H1 (cell line): Measurements from ENCODE around the gene NCCRP1. TPM values are rescaled to one million over a fixed set of nuclear protein-coding genes. Genes with fewer than 3 reads are reported as not detected.
A peak's percentile ranks its signal among the peaks of the same experiment; 100 is the strongest.

ENCODE experiments used
- CTCF ChIA-PET: fragments of 300-600 bp; sonication (Branson Sonifier 250); formaldehyde crosslinking; loops from one replicate; lab custom pipeline; 2021; ENCODE audit not compliant: partially characterized antibody; lab: Charles Lee
- POLR2A ChIA-PET: fragments of 300-600 bp; sonication (Branson Sonifier 250); formaldehyde crosslinking; loops from one replicate; lab custom pipeline; 2021; ENCODE audit warnings: inconsistent platforms; ENCODE audit not compliant: partially characterized antibody; lab: Charles Lee
- DNase-seq, 2 experiments: peaks; one replicate each; pipeline versions ENCODE4 v3.0.0 to v3.0.0-alpha.2; 2010 to 2022; ENCODE audit warnings: low spot score in 2 of 2, low read depth in 1 of 2, mixed read lengths in 1 of 2
- FAIRE-seq: peaks from 2 replicates; lab custom pipeline; 2011; peaks lifted over from hg19 to GRCh38; lab: Jason Lieb, UNC
- H2AFZ ChIP-seq: 2 replicates; pipeline ENCODE4 v1.8.1; 2012; ENCODE audit warnings: low read length, inconsistent platforms
- H2AK5ac ChIP-seq: 2 replicates; pipeline ENCODE4 v1.6.1; 2013; ENCODE audit warnings: low read depth, low read length
- H2BK120ac ChIP-seq: replicated peaks from 2 replicates; pipeline ENCODE3; 2013; ENCODE audit warnings: low read depth, low read length, inconsistent platforms
- H2BK12ac ChIP-seq: 2 replicates; pipeline ENCODE4 v1.6.1; 2013; ENCODE audit warnings: low read depth, low read length
- H2BK15ac ChIP-seq: 2 replicates; pipeline ENCODE4 v1.6.1; 2013; ENCODE audit warnings: low read length
- H2BK20ac ChIP-seq: 2 replicates; pipeline ENCODE4 v1.6.1; 2013; ENCODE audit warnings: low read length
- H2BK5ac ChIP-seq: 2 replicates; pipeline ENCODE4 v1.6.1; 2013; ENCODE audit warnings: low read depth, low read length
- H3K14ac ChIP-seq: 2 replicates; pipeline ENCODE4 v1.6.1; 2013; ENCODE audit warnings: inconsistent platforms; ENCODE audit not compliant: insufficient read length
- H3K18ac ChIP-seq: 2 replicates; pipeline ENCODE4 v1.6.1; 2013; ENCODE audit warnings: low read length; ENCODE audit errors: extremely low read depth
- H3K23ac ChIP-seq: 2 replicates; pipeline ENCODE4 v1.6.1; 2013; ENCODE audit warnings: inconsistent platforms; ENCODE audit not compliant: insufficient read length
- H3K23me2 ChIP-seq: 2 replicates; pipeline ENCODE4 v1.6.1; 2013; ENCODE audit warnings: low read depth, low read length
- H3K27ac ChIP-seq: 2 replicates; pipeline ENCODE4 v1.6.1; 2011; ENCODE audit warnings: low read depth, low read length, inconsistent platforms
- H3K27me3 ChIP-seq, 4 experiments: replicated peaks in 1 of 4; 1 replicate in 1 of 4; 2 replicates in 3 of 4; pipeline versions ENCODE4 v1.6.1 to v1.8.1; 2011 to 2013; ENCODE audit warnings: low read length in 3 of 4, mild to moderate bottlenecking in 3 of 4, inconsistent platforms in 2 of 4, mixed read lengths in 2 of 4, moderate library complexity in 1 of 4; ENCODE audit not compliant: control insufficient read depth in 3 of 4, insufficient read depth in 3 of 4; ENCODE audit errors: extremely low read depth in 1 of 4
- H3K36me3 ChIP-seq, 4 experiments: 2 replicates each; pipeline versions ENCODE4 v1.6.1 to v1.8.1; 2011 to 2013; ENCODE audit warnings: mild to moderate bottlenecking in 4 of 4, low read length in 3 of 4, moderate library complexity in 2 of 4, control low read depth in 1 of 4, inconsistent platforms in 1 of 4; ENCODE audit not compliant: insufficient read depth in 4 of 4, control insufficient read depth in 2 of 4
- H3K4ac ChIP-seq: replicated peaks from 2 replicates; pipeline ENCODE3; 2013; ENCODE audit warnings: low read length, low read depth, mixed read lengths, inconsistent platforms; ENCODE audit not compliant: insufficient read length
- H3K4me1 ChIP-seq, 4 experiments: replicated peaks in 1 of 4; 1 replicate in 1 of 4; 2 replicates in 3 of 4; pipeline versions ENCODE4 v1.6.1 to v1.8.1; 2011 to 2013; ENCODE audit warnings: low read length in 3 of 4, inconsistent platforms in 2 of 4, mixed read lengths in 1 of 4; ENCODE audit not compliant: insufficient read depth in 4 of 4, control insufficient read depth in 3 of 4
- H3K4me2 ChIP-seq, 2 experiments: 2 replicates each; pipeline versions ENCODE4 v1.6.1 to v1.8.1; 2011 to 2013; ENCODE audit warnings: low read depth in 2 of 2, low read length in 2 of 2, control low read depth in 1 of 2, inconsistent platforms in 1 of 2, mild to moderate bottlenecking in 1 of 2; ENCODE audit not compliant: insufficient read depth in 1 of 2
- H3K4me3 ChIP-seq, 4 experiments: fragments of 200-600, 300-600 bp in 1 of 4; sonication (generic), shearing (Covaris generic), sonication (Bioruptor Twin) in 1 of 4; 2 replicates each; pipeline versions ENCODE4 v1.5.1 to v1.8.1; 2011 to 2016; ENCODE audit warnings: low read length in 4 of 4, low read depth in 3 of 4, control low read depth in 2 of 4, inconsistent platforms in 2 of 4, mild to moderate bottlenecking in 2 of 4, mixed read lengths in 1 of 4, moderate library complexity in 1 of 4; ENCODE audit not compliant: insufficient read depth in 2 of 4; ENCODE audit errors: extremely low read depth in 1 of 4
- H3K56ac ChIP-seq: replicated peaks from 2 replicates; pipeline ENCODE3; 2013; ENCODE audit warnings: low read depth, mild to moderate bottlenecking, mixed read lengths, low read length, inconsistent platforms; ENCODE audit not compliant: insufficient read length
- H3K79me1 ChIP-seq: 2 replicates; pipeline ENCODE4 v1.6.1; 2013; ENCODE audit warnings: low read depth, low read length, control low read depth
- H3K79me2 ChIP-seq, 2 experiments: 2 replicates each; pipeline versions ENCODE4 v1.6.1 to v1.8.1; 2012 to 2013; ENCODE audit warnings: low read length in 2 of 2, mild to moderate bottlenecking in 2 of 2, inconsistent platforms in 1 of 2; ENCODE audit not compliant: insufficient read depth in 2 of 2, control insufficient read depth in 1 of 2
- H3K9ac ChIP-seq, 4 experiments: replicated peaks in 1 of 4; 1 replicate in 1 of 4; 2 replicates in 3 of 4; pipeline versions ENCODE4 v1.6.1 to v1.8.1; 2011 to 2013; ENCODE audit warnings: low read depth in 3 of 4, low read length in 3 of 4, control low read depth in 2 of 4, mild to moderate bottlenecking in 2 of 4, moderate library complexity in 2 of 4, inconsistent platforms in 1 of 4; ENCODE audit errors: extremely low read depth in 1 of 4
- H3K9me3 ChIP-seq, 2 experiments: 2 replicates each; pipeline versions ENCODE4 v1.6.1 to v1.8.1; 2012 to 2013; ENCODE audit warnings: mild to moderate bottlenecking in 2 of 2, moderate library complexity in 2 of 2, control low read depth in 1 of 2, inconsistent platforms in 1 of 2, low read depth in 1 of 2, low read length in 1 of 2, mixed read lengths in 1 of 2; ENCODE audit not compliant: insufficient read depth in 2 of 2
- H4K20me1 ChIP-seq, 2 experiments: replicated peaks in 1 of 2; 2 replicates each; pipeline versions ENCODE3 to v1.8.1; 2011 to 2013; ENCODE audit warnings: inconsistent platforms in 2 of 2, low read length in 2 of 2, mild to moderate bottlenecking in 1 of 2; ENCODE audit not compliant: insufficient read depth in 2 of 2, control insufficient read depth in 1 of 2
- H4K5ac ChIP-seq: 2 replicates; pipeline ENCODE4 v1.6.1; 2013; ENCODE audit warnings: low read length, low read depth, mixed read lengths, inconsistent platforms; ENCODE audit not compliant: insufficient read length
- H4K8ac ChIP-seq: 2 replicates; pipeline ENCODE4 v1.8.0; 2013; ENCODE audit warnings: mild to moderate bottlenecking, moderate library complexity, low read length, inconsistent platforms; ENCODE audit not compliant: insufficient read depth; ENCODE audit errors: extremely low read depth
- H4K91ac ChIP-seq: replicated peaks from 2 replicates; pipeline ENCODE3; 2013; ENCODE audit warnings: low read length, mixed read lengths, inconsistent platforms; ENCODE audit not compliant: insufficient read length
- BRCA1 ChIP-seq: IDR thresholded peaks from 2 replicates; pipeline ENCODE4 v1.6.1; 2012; ENCODE audit warnings: low read depth, low read length, improper control_type of control experiment
- CHD1 ChIP-seq: IDR thresholded peaks from 2 replicates; pipeline ENCODE4 v1.6.1; 2012; ENCODE audit warnings: low read depth, low read length, improper control_type of control experiment
- JUND ChIP-seq: IDR thresholded peaks from 2 replicates; pipeline ENCODE4 v1.6.1; 2011; ENCODE audit warnings: mild to moderate bottlenecking, improper control_type of control experiment, low read length
- KDM4A ChIP-seq: IDR thresholded peaks from one replicate; pipeline ENCODE4 v1.7.1; 2012; ENCODE audit warnings: low read depth, mild to moderate bottlenecking, moderate library complexity, low read length, inconsistent platforms; ENCODE audit not compliant: severe bottlenecking
- PHF8 ChIP-seq: fragments of 200-600 bp; sonication (generic); conservative IDR thresholded peaks from 2 replicates; pipeline ENCODE4 v1.7.1; 2012; ENCODE audit warnings: low read depth, mild to moderate bottlenecking, inconsistent platforms, low read length, moderate library complexity
- RNF2 ChIP-seq: fragments of 200-900, 300-1000 bp; sonication (generic); IDR thresholded peaks from 2 replicates; pipeline ENCODE4 v1.7.1; 2016; ENCODE audit warnings: borderline replicate concordance, low read depth, mild to moderate bottlenecking, antibody characterized with exemption, low read length; ENCODE audit not compliant: poor library complexity, severe bottlenecking; ENCODE audit errors: missing control alignments
- SAP30 ChIP-seq: fragments of 300-600 bp; sonication (generic); IDR thresholded peaks from 2 replicates; pipeline ENCODE4 v1.7.1; 2012; ENCODE audit warnings: low read length, moderate library complexity, mild to moderate bottlenecking, inconsistent platforms; ENCODE audit not compliant: insufficient read depth, insufficient replicate concordance
- SIX5 ChIP-seq: IDR thresholded peaks from 2 replicates; pipeline ENCODE4 v1.6.1; 2011; ENCODE audit warnings: mild to moderate bottlenecking, low read depth, low read length
- SP1 ChIP-seq: IDR thresholded peaks from 2 replicates; pipeline ENCODE4 v1.6.1; 2011; ENCODE audit warnings: low read depth, low read length
- SP2 ChIP-seq: IDR thresholded peaks from 2 replicates; pipeline ENCODE4 v1.6.1; 2012; ENCODE audit warnings: mild to moderate bottlenecking, low read length, inconsistent platforms
- ZNF274 ChIP-seq: IDR thresholded peaks from 2 replicates; pipeline ENCODE4 v1.7.0; 2012; ENCODE audit warnings: low read length, borderline replicate concordance; ENCODE audit errors: extremely low read depth
- WGBS, 2 experiments: shearing (Covaris generic) in 1 of 2; methylation state at CpG; one replicate each; pipeline versions ENCODE4 v1.1.6 to v1.1.7; 2013 to 2015; ENCODE audit warnings: low lambda C conversion rate in 2 of 2, mixed read lengths in 2 of 2, inconsistent platforms in 1 of 2, low coverage in 1 of 2, missing lambda C conversion rate in 1 of 2; ENCODE audit not compliant: insufficient replicate concordance in 2 of 2, insufficient coverage in 1 of 2, insufficient read length in 1 of 2; ENCODE audit errors: extremely low coverage in 1 of 2, missing lambda C conversion rate in 1 of 2; 5-methylcytosine and 5-hydroxymethylcytosine counted together
- polyA plus RNA-seq, 7 experiments: library from polyadenylated mRNA; depleted of rRNA in 3 of 7; stranded (reverse) in 5 of 7; unstranded in 2 of 7; fragments of >200 nt in 5 of 7; fragments of 200-250 nt in 2 of 7; gene quantifications; 1 replicate in 5 of 7; 2 replicates in 1 of 7; 4 replicates in 1 of 7; pipeline versions ENCODE4 v1.2.1 to v1.2.3, GENCODE V29; 2011 to 2013; ENCODE audit warnings: missing spikeins in 2 of 7, mixed read lengths in 2 of 7
- total RNA-seq: library from RNA; stranded (reverse); fragmentation: NEBNext Ultra II Directional; extraction: Animal tissue kit (Norgen Biotek cat#: 25700); gene quantifications from 2 replicates; pipeline ENCODE4 v1.2.1, GENCODE V29; 2021

The NCCRP1 gene
- total and polyA plus RNA-seq, 2 of the 8 experiments (the other 6 are each of a cell fraction or from before 2014, with no cell fraction given): 2.8 to 7.9 TPM

- no peaks in the 10 kb centered on the region for H3K27me3 ChIP-seq
- no peak overlapping the region for H3K4me2 ChIP-seq
- H3K9ac ChIP-seq: no peak overlapping the region
- H3K4me1 ChIP-seq: peaks cover 0 to 16% (median 6%) of the 10 kb centered on the region in 4 experiments; a peak in 6 of 7 replicates
- H3K79me2 ChIP-seq: no peaks in the 10 kb centered on the region; a peak in 1 of 4 replicates
- no peak overlapping the region for H2BK15ac ChIP-seq
- peak overlapping the region; percentile 32; the same call in 1 of the 2 replicates for H3K18ac ChIP-seq
- no peak overlapping the region for H2BK120ac ChIP-seq
- H3K27ac ChIP-seq: no peak overlapping the region
- DNase-seq: no peak
- peak overlapping the region; percentile 25; the same call in 1 of the 2 replicates for H4K8ac ChIP-seq
- H2BK12ac ChIP-seq: no peak overlapping the region
- H3K4me3 ChIP-seq: no peak overlapping the region
- no peak overlapping the region for H4K5ac ChIP-seq
- no peaks in the 10 kb centered on the region for H3K9me3 ChIP-seq
- 90% methylated on average over 29 of the region's 45 CpGs; no CpG with 5 or more reads in 1 of the 2 experiments for WGBS, 2 experiments
- POLR2A ChIA-PET: interaction anchor here (0.8 kb wide), 1 partner anchor 16 kb away, joined by 4 read pairs; no protein-coding TSS in a partner anchor
- no peak overlapping the region for H3K4ac ChIP-seq
- peaks cover 4 to 16% of the 10 kb centered on the region in 2 experiments for H4K20me1 ChIP-seq
- no peak overlapping the region for H2BK20ac ChIP-seq
- H3K14ac ChIP-seq: no peak overlapping the region
- no peak overlapping the region for H3K56ac ChIP-seq
- CTCF ChIA-PET: interaction anchor here (0.7 to 5.1 kb wide), 4 partner anchors 15 to 220 kb away, joined by 3 to 33 read pairs (median 7); partner anchors contain the start of gene NCCRP1
- H4K91ac ChIP-seq: no peak overlapping the region
- no peak overlapping the region for H2AK5ac ChIP-seq
- peaks cover 0 to 28% (median 9%) of the 10 kb centered on the region in 4 experiments; a peak in 3 of 8 replicates for H3K36me3 ChIP-seq
- FAIRE-seq: no peak
- H2AFZ ChIP-seq: no peak overlapping the region
- H3K79me1 ChIP-seq: peaks cover 1% of the 10 kb centered on the region; the same call in 1 of the 2 replicates
- no peak overlapping the region for H2BK5ac ChIP-seq
- no peaks in the 10 kb centered on the region for H3K23me2 ChIP-seq
- no peak overlapping the region for H3K23ac ChIP-seq
- TF ChIP-seq RNF2 (no peak), SIX5 (no peak), SP2 (no peak), CHD1 (no peak), PHF8 (no peak), JUND (no peak), BRCA1 (no peak), SP1 (no peak), ZNF274 (no peak), KDM4A (no peak), SAP30 (no peak)
Measured at GRCh38 chr19:39172700-39173501, 23.9 kb upstream of the NCCRP1 start.
